Neural cell (in vitro differentiated cells): ENCODE data around the gene DCDC2. TPM values are rescaled to one million over a fixed set of nuclear protein-coding genes. Genes with fewer than 3 reads are reported as not detected.

ENCODE experiments used
- H2AFZ ChIP-seq: fragments of 200-600, 300-800 bp; sonication (generic), shearing (Covaris generic); 2 replicates; pipeline ENCODE4 v1.6.0; 2014; ENCODE audit warnings: low read depth, mild to moderate bottlenecking, antibody characterized with exemption, low read length, moderate library complexity
- H3F3A ChIP-seq: fragments of 200-600 bp; shearing (Covaris generic); 2 replicates; pipeline ENCODE4 v1.6.1; 2016; ENCODE audit warnings: mild to moderate bottlenecking, moderate library complexity, mixed read lengths, antibody characterized with exemption, low read length; ENCODE audit not compliant: insufficient read depth, poor library complexity, severe bottlenecking
- H3K27ac ChIP-seq: fragments of 200-600, 300-800 bp; sonication (generic), shearing (Covaris generic); 2 replicates; pipeline ENCODE4 v1.5.1; 2014; ENCODE audit warnings: mild to moderate bottlenecking, low read length, moderate library complexity
- H3K27me3 ChIP-seq: fragments of 300-800, 200-600 bp; sonication (generic), shearing (Covaris generic); 2 replicates; pipeline ENCODE4 v1.6.0; 2014; ENCODE audit warnings: mild to moderate bottlenecking, low read depth, low read length, moderate library complexity; ENCODE audit not compliant: insufficient read depth
- H3K36me3 ChIP-seq: fragments of 300-800, 200-600 bp; sonication (generic), shearing (Covaris generic); 2 replicates; pipeline ENCODE4 v1.5.1; 2014; ENCODE audit warnings: mild to moderate bottlenecking, antibody characterized with exemption, low read length, moderate library complexity; ENCODE audit not compliant: insufficient read depth
- H3K4me2 ChIP-seq: fragments of 300-800, 200-600 bp; sonication (generic), shearing (Covaris generic); 2 replicates; pipeline ENCODE4 v1.6.0; 2014; ENCODE audit warnings: mild to moderate bottlenecking, low read length
- H3K4me3 ChIP-seq: fragments of 300-800, 200-600 bp; sonication (generic), shearing (Covaris generic); 2 replicates; pipeline ENCODE4 v1.5.1; 2014; ENCODE audit warnings: mild to moderate bottlenecking, low read length, moderate library complexity
- H3K79me2 ChIP-seq: fragments of 200-600 bp; shearing (Covaris generic); replicated peaks from 2 replicates; pipeline ENCODE4 v1.6.0; 2014; ENCODE audit warnings: mild to moderate bottlenecking, low read length, moderate library complexity; ENCODE audit not compliant: insufficient read depth
- H3K9ac ChIP-seq: fragments of 300-800, 200-600 bp; sonication (generic), shearing (Covaris generic); 2 replicates; pipeline ENCODE4 v1.6.1; 2016; ENCODE audit warnings: mild to moderate bottlenecking, low read length, mixed read lengths
- H3K9me2 ChIP-seq: fragments of 200-600 bp; shearing (Covaris generic); 2 replicates; pipeline ENCODE4 v1.6.1; 2016; ENCODE audit warnings: mild to moderate bottlenecking, low read length, mixed read lengths; ENCODE audit not compliant: insufficient read depth
- H3K9me3 ChIP-seq: fragments of 200-600, 300-800 bp; sonication (generic), shearing (Covaris generic); 2 replicates; pipeline ENCODE4 v1.6.1; 2016; ENCODE audit warnings: mild to moderate bottlenecking, mixed run types, low read length, moderate library complexity, mixed read lengths
- H4K20me1 ChIP-seq: fragments of 200-600 bp; shearing (Covaris generic); 2 replicates; pipeline ENCODE4 v1.6.1; 2016; ENCODE audit warnings: mild to moderate bottlenecking, mixed run types; ENCODE audit not compliant: insufficient read depth
- CTCF ChIP-seq: fragments of 450-650 bp; IDR thresholded peaks from 2 replicates; pipeline ENCODE4 v1.5.1; 2014; ENCODE audit warnings: antibody characterized with exemption, mild to moderate bottlenecking, moderate library complexity; ENCODE audit not compliant: poor library complexity, severe bottlenecking
- EP300 ChIP-seq: fragments of 450-650 bp; conservative IDR thresholded peaks from 2 replicates; pipeline ENCODE4 v1.6.1; 2014; ENCODE audit warnings: antibody characterized with exemption, mild to moderate bottlenecking, moderate library complexity; ENCODE audit not compliant: poor library complexity, severe bottlenecking
- EZH2 ChIP-seq: fragments of 200-600, 300-800 bp; shearing (Covaris generic), sonication (generic); IDR thresholded peaks from 2 replicates; pipeline ENCODE4 v1.6.1; 2014; ENCODE audit warnings: antibody characterized with exemption, low read length, borderline replicate concordance, mild to moderate bottlenecking; ENCODE audit not compliant: insufficient read depth, poor library complexity, severe bottlenecking
- MXI1 ChIP-seq: fragments of 450-650 bp; conservative IDR thresholded peaks from 2 replicates; pipeline ENCODE4 v1.6.1; 2014; ENCODE audit warnings: antibody characterized with exemption, mild to moderate bottlenecking; ENCODE audit not compliant: poor library complexity, severe bottlenecking
- POLR2AphosphoS5 ChIP-seq: IDR thresholded peaks from 2 replicates; pipeline ENCODE4 v1.6.1; 2012
- RAD21 ChIP-seq: fragments of 450-650 bp; conservative IDR thresholded peaks from 2 replicates; pipeline ENCODE4 v1.6.1; 2014; ENCODE audit warnings: antibody characterized with exemption, mild to moderate bottlenecking, moderate library complexity
- REST ChIP-seq: IDR thresholded peaks from 2 replicates; pipeline ENCODE4 v1.6.1; 2012; ENCODE audit warnings: borderline replicate concordance
- SMC3 ChIP-seq: fragments of 450-650 bp; conservative IDR thresholded peaks from 2 replicates; pipeline ENCODE4 v1.6.1; 2014; ENCODE audit warnings: antibody characterized with exemption, mild to moderate bottlenecking, moderate library complexity; ENCODE audit not compliant: poor library complexity
- TAF1 ChIP-seq: IDR thresholded peaks from 2 replicates; pipeline ENCODE4 v1.6.1; 2012; ENCODE audit warnings: low read depth
- polyA plus RNA-seq: library from polyadenylated mRNA; depleted of rRNA; stranded (reverse); fragments of >200 nt; gene quantifications from 2 replicates; pipeline ENCODE4 v1.2.3, GENCODE V29; 2014

Gene DCDC2
- polyA plus RNA-seq, 1 donor from 2014 or later = 0.57 TPM

GRCh38 chr6:24284006-24284405 lies 73.9 kb downstream of the DCDC2 start:
- Histone ChIP-seq H3K4me3 (no peak overlapping the region), H4K20me1 (no peaks in the 10 kb centered on the region), H3F3A (no peaks in the 10 kb centered on the region), H3K79me2 (no peaks in the 10 kb centered on the region), H3K36me3 (no peaks in the 10 kb centered on the region), H3K27me3 (no peaks in the 10 kb centered on the region), H3K9ac (no peak overlapping the region), H3K9me3 (no peaks in the 10 kb centered on the region), H3K4me2 (no peak overlapping the region), H3K27ac (no peak overlapping the region), H3K9me2 (no peaks in the 10 kb centered on the region), H2AFZ (no peak overlapping the region)
- no peak for TF ChIP-seq SMC3
- TF ChIP-seq POLR2AphosphoS5 = no peak
- TF ChIP-seq MXI1 = no peak
- TF ChIP-seq RAD21 = no peak
- TF ChIP-seq CTCF = no peak
- TF ChIP-seq TAF1 = no peak
- TF ChIP-seq EZH2 = no peak
- no peak for TF ChIP-seq REST
- no peak for TF ChIP-seq EP300

GRCh38 chr6:24283043-24283985 lies 74.5 kb downstream of the DCDC2 start:
- no peak overlapping the region for H2AFZ ChIP-seq
- no peaks in the 10 kb centered on the region for H3K9me3 ChIP-seq
- H3K4me2 ChIP-seq = no peak overlapping the region
- peak overlapping the region; percentile 46 for H3K4me3 ChIP-seq
- TF ChIP-seq CTCF (peak; percentile 89), EZH2 (no peak), MXI1 (no peak), TAF1 (no peak), RAD21 (peak; percentile 83), SMC3 (peak; percentile 84), EP300 (no peak), REST (no peak)
- no peaks in the 10 kb centered on the region for H3K9me2 ChIP-seq
- H3K27me3 ChIP-seq = no peaks in the 10 kb centered on the region
- no peaks in the 10 kb centered on the region for H3F3A ChIP-seq
- no peaks in the 10 kb centered on the region for H3K36me3 ChIP-seq
- no peak overlapping the region for H3K27ac ChIP-seq
- H3K79me2 ChIP-seq = no peaks in the 10 kb centered on the region
- H4K20me1 ChIP-seq = no peaks in the 10 kb centered on the region
- H3K9ac ChIP-seq = no peak overlapping the region
